ENCODE measurements around the gene CCDC63.

DNA sequence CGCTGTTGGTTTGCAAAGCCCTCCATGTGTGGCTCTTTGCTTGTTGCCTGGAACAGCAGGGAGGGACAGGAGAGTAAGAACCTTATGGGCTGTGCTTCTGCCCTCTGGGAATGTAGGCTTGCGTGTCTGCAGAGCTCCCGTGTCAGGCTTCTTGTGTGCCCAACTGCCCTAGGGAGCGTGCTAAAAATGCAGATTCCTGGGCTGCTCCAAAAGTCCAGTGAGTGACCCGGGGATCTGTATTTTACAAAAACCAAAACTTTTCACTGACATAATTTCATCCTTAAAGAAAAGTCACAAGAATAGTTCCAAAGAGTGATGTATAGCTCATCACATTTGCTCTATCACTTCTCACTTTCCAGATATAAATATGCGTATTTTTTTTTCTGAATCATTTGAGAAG, 34.8 kb upstream of the CCDC63 start:
- TF ChIP-seq, protein P1, sequence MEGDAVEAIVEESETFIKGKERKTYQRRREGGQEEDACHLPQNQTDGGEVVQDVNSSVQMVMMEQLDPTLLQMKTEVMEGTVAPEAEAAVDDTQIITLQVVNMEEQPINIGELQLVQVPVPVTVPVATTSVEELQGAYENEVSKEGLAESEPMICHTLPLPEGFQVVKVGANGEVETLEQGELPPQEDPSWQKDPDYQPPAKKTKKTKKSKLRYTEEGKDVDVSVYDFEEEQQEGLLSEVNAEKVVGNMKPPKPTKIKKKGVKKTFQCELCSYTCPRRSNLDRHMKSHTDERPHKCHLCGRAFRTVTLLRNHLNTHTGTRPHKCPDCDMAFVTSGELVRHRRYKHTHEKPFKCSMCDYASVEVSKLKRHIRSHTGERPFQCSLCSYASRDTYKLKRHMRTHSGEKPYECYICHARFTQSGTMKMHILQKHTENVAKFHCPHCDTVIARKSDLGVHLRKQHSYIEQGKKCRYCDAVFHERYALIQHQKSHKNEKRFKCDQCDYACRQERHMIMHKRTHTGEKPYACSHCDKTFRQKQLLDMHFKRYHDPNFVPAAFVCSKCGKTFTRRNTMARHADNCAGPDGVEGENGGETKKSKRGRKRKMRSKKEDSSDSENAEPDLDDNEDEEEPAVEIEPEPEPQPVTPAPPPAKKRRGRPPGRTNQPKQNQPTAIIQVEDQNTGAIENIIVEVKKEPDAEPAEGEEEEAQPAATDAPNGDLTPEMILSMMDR (IDR thresholded peaks at IDR 0.05): no peak
- no peak for TF ChIP-seq POLR2AphosphoS5 (IDR thresholded peaks at IDR 0.05)
